H9 (cell line): ENCODE data around the gene TNFSF10. TPM values are rescaled to one million over a fixed set of nuclear protein-coding genes. Genes with fewer than 3 reads are reported as not detected.

ENCODE experiments used
- DNase-seq: peaks from one replicate; pipeline ENCODE4 v3.0.0-alpha.2; 2017
- H2AFZ ChIP-seq: one replicate; pipeline ENCODE4 v1.6.1; 2013; ENCODE audit warnings: mild to moderate bottlenecking, low read length, control low read depth, moderate library complexity
- H2AK5ac ChIP-seq: 2 replicates; pipeline ENCODE4 v1.6.1; 2013; ENCODE audit warnings: low read length, control low read depth, mixed read lengths; ENCODE audit not compliant: insufficient read length
- H2BK120ac ChIP-seq: one replicate; pipeline ENCODE4 v1.6.1; 2013; ENCODE audit warnings: low read depth, mild to moderate bottlenecking, low read length, control low read depth, inconsistent platforms; ENCODE audit not compliant: poor library complexity, severe bottlenecking
- H2BK12ac ChIP-seq: 2 replicates; pipeline ENCODE4 v1.6.1; 2013; ENCODE audit warnings: low read length, control low read depth, mixed read lengths, low read depth; ENCODE audit not compliant: insufficient read length
- H2BK15ac ChIP-seq: 2 replicates; pipeline ENCODE4 v1.6.1; 2013; ENCODE audit warnings: low read depth, low read length, control low read depth
- H2BK20ac ChIP-seq: one replicate; pipeline ENCODE4 v1.6.1; 2013; ENCODE audit warnings: low read depth, mild to moderate bottlenecking, low read length, control low read depth, inconsistent platforms; ENCODE audit not compliant: poor library complexity, severe bottlenecking
- H2BK5ac ChIP-seq: 2 replicates; pipeline ENCODE4 v1.6.1; 2013; ENCODE audit warnings: low read length, control low read depth, mixed read lengths; ENCODE audit not compliant: insufficient read length
- H3K14ac ChIP-seq: 2 replicates; pipeline ENCODE4 v1.6.1; 2013; ENCODE audit warnings: low read length, control low read depth; ENCODE audit not compliant: insufficient read depth
- H3K18ac ChIP-seq: 2 replicates; pipeline ENCODE4 v1.6.1; 2013; ENCODE audit warnings: low read depth, mild to moderate bottlenecking, mixed read lengths, low read length, control low read depth; ENCODE audit not compliant: insufficient read length
- H3K23ac ChIP-seq: 2 replicates; pipeline ENCODE4 v1.6.1; 2013; ENCODE audit warnings: low read length, control low read depth, mixed read lengths, low read depth; ENCODE audit not compliant: insufficient read length
- H3K23me2 ChIP-seq: 2 replicates; pipeline ENCODE4 v1.6.1; 2013; ENCODE audit warnings: low read depth, mild to moderate bottlenecking, mixed read lengths, low read length, control low read depth; ENCODE audit not compliant: insufficient read length, poor library complexity, severe bottlenecking
- H3K27ac ChIP-seq: 2 replicates; pipeline ENCODE4 v1.5.1; 2013; ENCODE audit warnings: low read length, control low read depth, mixed read lengths, low read depth; ENCODE audit not compliant: insufficient read length
- H3K27me3 ChIP-seq: 2 replicates; pipeline ENCODE4 v1.6.1; 2013; ENCODE audit warnings: low read length, control low read depth, inconsistent platforms; ENCODE audit not compliant: insufficient read depth
- H3K4ac ChIP-seq: 2 replicates; pipeline ENCODE4 v1.6.1; 2013; ENCODE audit warnings: low read depth, mild to moderate bottlenecking, control low read depth, inconsistent platforms, low read length, moderate library complexity
- H3K4me1 ChIP-seq: 2 replicates; pipeline ENCODE4 v1.6.1; 2013; ENCODE audit warnings: low read length, control low read depth, inconsistent platforms; ENCODE audit not compliant: insufficient read depth
- H3K4me2 ChIP-seq: 2 replicates; pipeline ENCODE4 v1.6.1; 2013; ENCODE audit warnings: low read length, control low read depth, mixed read lengths; ENCODE audit not compliant: insufficient read length, insufficient read depth
- H3K56ac ChIP-seq: 2 replicates; pipeline ENCODE4 v1.6.1; 2013; ENCODE audit warnings: low read depth, mild to moderate bottlenecking, mixed read lengths, low read length, control low read depth; ENCODE audit not compliant: insufficient read length
- H3K79me1 ChIP-seq: 2 replicates; pipeline ENCODE4 v1.6.1; 2013; ENCODE audit warnings: low read depth, mild to moderate bottlenecking, moderate library complexity, low read length, control low read depth, inconsistent platforms; ENCODE audit not compliant: insufficient read depth, poor library complexity, severe bottlenecking
- H3K79me2 ChIP-seq: 2 replicates; pipeline ENCODE4 v1.6.1; 2013; ENCODE audit warnings: low read length, control low read depth, inconsistent platforms; ENCODE audit not compliant: insufficient read depth
- H3K9ac ChIP-seq: 2 replicates; pipeline ENCODE4 v1.6.1; 2013; ENCODE audit warnings: low read length, control low read depth, mixed read lengths; ENCODE audit not compliant: insufficient read length; ENCODE audit errors: extremely low read depth
- H3K9me3 ChIP-seq: one replicate; pipeline ENCODE4 v1.6.1; 2013; ENCODE audit warnings: low read depth, low read length, inconsistent platforms; ENCODE audit not compliant: control insufficient read depth
- H3T11ph ChIP-seq: one replicate; pipeline ENCODE4 v1.6.1; 2013; ENCODE audit warnings: mild to moderate bottlenecking, low read length, control low read depth, inconsistent platforms
- H4K20me1 ChIP-seq: one replicate; pipeline ENCODE4 v1.6.1; 2013; ENCODE audit not compliant: control insufficient read depth, insufficient read length, insufficient read depth
- H4K5ac ChIP-seq: 2 replicates; pipeline ENCODE4 v1.6.1; 2013; ENCODE audit warnings: low read depth, mild to moderate bottlenecking, mixed read lengths, low read length, control low read depth; ENCODE audit not compliant: insufficient read length
- H4K8ac ChIP-seq: replicated peaks from 2 replicates; pipeline ENCODE4 v1.6.1; 2013; ENCODE audit warnings: low read length, control low read depth, mixed read lengths, low read depth; ENCODE audit not compliant: insufficient read length
- H4K91ac ChIP-seq: 2 replicates; pipeline ENCODE4 v1.6.1; 2013; ENCODE audit warnings: low read depth, mild to moderate bottlenecking, moderate library complexity, mixed read lengths, low read length, control low read depth; ENCODE audit not compliant: insufficient read length
- H3K27ac Mint-ChIP-seq, 3 experiments: 2 replicates in 2 of 3; 3 replicates in 1 of 3; pipeline ENCODE4 v1.8.0; 2020 to 2021; ENCODE audit warnings: mixed read lengths in 3 of 3, mild to moderate bottlenecking in 1 of 3, moderate library complexity in 1 of 3
- H3K27me3 Mint-ChIP-seq: 2 replicates; pipeline ENCODE4 v1.8.0; 2021; ENCODE audit warnings: low read depth, mild to moderate bottlenecking, moderate library complexity, mixed read lengths
- H3K36me3 Mint-ChIP-seq, 3 experiments: 2 replicates in 2 of 3; 3 replicates in 1 of 3; pipeline ENCODE4 v1.8.0; 2020 to 2021; ENCODE audit warnings: low read depth in 3 of 3, mixed read lengths in 3 of 3; ENCODE audit not compliant: insufficient read depth in 1 of 3
- H3K4me1 Mint-ChIP-seq, 2 experiments: 2 replicates each; pipeline ENCODE4 v1.8.0; 2020; ENCODE audit warnings: mixed read lengths in 2 of 2
- H3K4me3 Mint-ChIP-seq, 2 experiments: 2 replicates in 1 of 2; 3 replicates in 1 of 2; pipeline ENCODE4 v1.8.0; 2020 to 2021; ENCODE audit warnings: mild to moderate bottlenecking in 2 of 2, mixed read lengths in 2 of 2, moderate library complexity in 1 of 2
- H3K9me3 Mint-ChIP-seq, 2 experiments: 2 replicates in 1 of 2; 3 replicates in 1 of 2; pipeline ENCODE4 v1.8.0; 2020; ENCODE audit warnings: mild to moderate bottlenecking in 2 of 2, mixed read lengths in 2 of 2, moderate library complexity in 1 of 2
- WGBS: extraction: QIAGEN DNeasy Blood & Tissue Kit; methylation state at CpG from one replicate; pipeline ENCODE4 v1.1.7; 2013; ENCODE audit warnings: missing lambda C conversion rate, low lambda C conversion rate, mixed read lengths; ENCODE audit not compliant: insufficient read length; ENCODE audit errors: extremely low coverage; 5-methylcytosine and 5-hydroxymethylcytosine counted together
- total RNA-seq: library from RNA; stranded (reverse); gene quantifications from 2 replicates; pipeline ENCODE4 v1.2.1, GENCODE V29; 2021
- TF ChIP-seq, protein P1 (sequence below): fragments of 200-600 bp; sonication (generic); conservative IDR thresholded peaks from 3 replicates; pipeline ENCODE4 v1.8.0; 2021; ENCODE audit warnings: antibody characterized with exemption, mild to moderate bottlenecking

The TNFSF10 gene
- total RNA-seq, 1 experiment from 2014 or later = not detected

DNA sequence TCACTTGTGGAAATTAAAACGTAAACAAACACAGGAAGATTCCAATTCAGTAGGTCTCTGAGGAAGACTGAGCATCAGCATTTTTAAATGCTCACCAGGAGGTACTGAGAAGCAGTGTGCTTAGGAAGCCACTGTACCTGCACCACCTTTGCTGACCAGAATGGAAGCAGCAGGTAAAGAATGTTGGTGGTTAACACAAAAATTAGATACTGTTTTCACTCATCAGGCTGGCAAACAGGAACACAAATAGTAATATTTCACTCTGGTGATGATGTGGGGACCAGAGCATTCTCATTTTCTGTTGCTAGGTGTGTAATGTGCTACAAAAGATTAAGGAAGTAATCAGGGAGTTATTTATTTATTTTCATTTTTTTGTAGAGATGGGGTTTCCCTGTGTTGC is 45.1 kb downstream of the TNFSF10 start:
- Histone ChIP-seq H3K4me1 (no peaks in the 10 kb centered on the region), H4K8ac (no peak overlapping the region), H3K23me2 (no peaks in the 10 kb centered on the region), H4K5ac (no peak overlapping the region), H3K18ac (no peak overlapping the region), H3K4me2 (no peak overlapping the region), H3K79me2 (no peaks in the 10 kb centered on the region), H3K27ac (no peak overlapping the region), H3K9ac (no peak overlapping the region), H2BK5ac (no peak overlapping the region), H2AK5ac (no peak overlapping the region), H3K56ac (no peak overlapping the region), H2AFZ (no peak overlapping the region), H4K20me1 (no peaks in the 10 kb centered on the region), H3K9me3 (no peaks in the 10 kb centered on the region), H3K27me3 (no peaks in the 10 kb centered on the region), H2BK12ac (no peak overlapping the region), H2BK20ac (no peak overlapping the region), H4K91ac (no peak overlapping the region), H3K14ac (no peak overlapping the region), H3T11ph (no peak overlapping the region), H2BK15ac (0 out of 2 replicates have a peak overlapping the region, but pooled peaks have one; percentile 75), H3K79me1 (no peaks in the 10 kb centered on the region), H2BK120ac (no peak overlapping the region), H3K23ac (no peak overlapping the region), H3K4ac (no peak overlapping the region)
- peaks cover 10 to 13% of the 10 kb centered on the region in 2 experiments for H3K4me1 Mint-ChIP-seq
- no peak overlapping the region for H3K4me3 Mint-ChIP-seq
- H3K27me3 Mint-ChIP-seq = peaks cover 3% of the 10 kb centered on the region
- H3K36me3 Mint-ChIP-seq = no peaks in the 10 kb centered on the region
- WGBS = no CpG with 5 or more reads among the region's 1 CpG
- H3K27ac Mint-ChIP-seq = no peak overlapping the region
- peaks cover 0 to 3% of the 10 kb centered on the region in 2 experiments; a peak in 2 of 5 replicates for H3K9me3 Mint-ChIP-seq
- no peak for DNase-seq
- TF ChIP-seq, protein P1, sequence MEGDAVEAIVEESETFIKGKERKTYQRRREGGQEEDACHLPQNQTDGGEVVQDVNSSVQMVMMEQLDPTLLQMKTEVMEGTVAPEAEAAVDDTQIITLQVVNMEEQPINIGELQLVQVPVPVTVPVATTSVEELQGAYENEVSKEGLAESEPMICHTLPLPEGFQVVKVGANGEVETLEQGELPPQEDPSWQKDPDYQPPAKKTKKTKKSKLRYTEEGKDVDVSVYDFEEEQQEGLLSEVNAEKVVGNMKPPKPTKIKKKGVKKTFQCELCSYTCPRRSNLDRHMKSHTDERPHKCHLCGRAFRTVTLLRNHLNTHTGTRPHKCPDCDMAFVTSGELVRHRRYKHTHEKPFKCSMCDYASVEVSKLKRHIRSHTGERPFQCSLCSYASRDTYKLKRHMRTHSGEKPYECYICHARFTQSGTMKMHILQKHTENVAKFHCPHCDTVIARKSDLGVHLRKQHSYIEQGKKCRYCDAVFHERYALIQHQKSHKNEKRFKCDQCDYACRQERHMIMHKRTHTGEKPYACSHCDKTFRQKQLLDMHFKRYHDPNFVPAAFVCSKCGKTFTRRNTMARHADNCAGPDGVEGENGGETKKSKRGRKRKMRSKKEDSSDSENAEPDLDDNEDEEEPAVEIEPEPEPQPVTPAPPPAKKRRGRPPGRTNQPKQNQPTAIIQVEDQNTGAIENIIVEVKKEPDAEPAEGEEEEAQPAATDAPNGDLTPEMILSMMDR = no peak
